T-helper 17 cell (primary cell): ENCODE data around the gene GJB1. TPM values are rescaled to one million over a fixed set of nuclear protein-coding genes. Genes with fewer than 3 reads are reported as not detected.

Experiments
- ATAC-seq: fragments of 150-1000 bp; cut with Tn5 transposase; 2 replicates; pipeline ENCODE4 v1.10.0; 2021; ENCODE audit warnings: mild to moderate bottlenecking, moderate library complexity
- DNase-seq, 3 donors: peaks; one replicate each; pipeline versions ENCODE4 v3.0.0 to v3.0.0-alpha.2; 2020 to 2021
- H3K9me3 ChIP-seq: one replicate; pipeline ENCODE4 v1.7.0; 2013; ENCODE audit warnings: low read length, mild to moderate bottlenecking; ENCODE audit not compliant: control insufficient read depth, poor library complexity, severe bottlenecking
- H3K27ac Mint-ChIP-seq: one replicate; pipeline ENCODE4 v1.8.0; 2022; ENCODE audit warnings: mild to moderate bottlenecking, moderate library complexity, mixed read lengths
- H3K27me3 Mint-ChIP-seq: one replicate; pipeline ENCODE4 v1.8.0; 2022; ENCODE audit warnings: mixed read lengths
- H3K36me3 Mint-ChIP-seq: one replicate; pipeline ENCODE4 v1.8.0; 2022; ENCODE audit warnings: low read depth, mixed read lengths
- H3K4me1 Mint-ChIP-seq: one replicate; pipeline ENCODE4 v1.8.0; 2022; ENCODE audit warnings: mild to moderate bottlenecking, mixed read lengths
- H3K4me3 Mint-ChIP-seq: one replicate; pipeline ENCODE4 v1.8.0; 2022; ENCODE audit warnings: mild to moderate bottlenecking, moderate library complexity, mixed read lengths
- total RNA-seq, 4 donors: library from RNA in 2 of 4; stranded (reverse) in 2 of 4; gene quantifications; one replicate each; pipeline ENCODE4 v1.2.3 and lab custom pipeline; 2022 to 2026

The GJB1 gene
- total RNA-seq, 2 donors from 2014 or later = not detected

GRCh38 chrX:71191248-71191647 is 31.8 kb upstream of the GJB1 start:
- H3K9me3 ChIP-seq = no peaks in the 10 kb centered on the region
- ATAC-seq (no peak), DNase-seq (no peak)
- Mint-ChIP-seq H3K27me3 (no peaks in the 10 kb centered on the region), H3K4me1 (peaks cover 16% of the 10 kb centered on the region), H3K27ac (peak overlapping the region; percentile 74), H3K4me3 (no peak overlapping the region), H3K36me3 (peaks cover 5% of the 10 kb centered on the region)

- Mint-ChIP-seq H3K27me3 (no peaks in the 10 kb centered on the region), H3K4me1 (peaks cover 24% of the 10 kb centered on the region), H3K36me3 (peaks cover 7% of the 10 kb centered on the region), H3K4me3 (peak overlapping the region; percentile 92), H3K27ac (peak overlapping the region; percentile 95)
- no peak for DNase-seq
- H3K9me3 ChIP-seq = no peaks in the 10 kb centered on the region
- peak; percentile 71 for ATAC-seq
Observed at GRCh38 chrX:71195964-71196649, 26.9 kb upstream of the GJB1 start.

- Mint-ChIP-seq H3K36me3 (peaks cover 3% of the 10 kb centered on the region), H3K27ac (peak overlapping the region; percentile 90), H3K4me3 (peak overlapping the region; percentile 93), H3K27me3 (no peaks in the 10 kb centered on the region), H3K4me1 (peaks cover 16% of the 10 kb centered on the region)
- H3K9me3 ChIP-seq = no peaks in the 10 kb centered on the region
- DNase-seq (no peak), ATAC-seq (peak; percentile 59)
Observed at GRCh38 chrX:71198066-71198465, 25.0 kb upstream of the GJB1 start.

GRCh38 chrX:71199252-71200008 is 23.6 kb upstream of the GJB1 start:
- H3K4me1 Mint-ChIP-seq = peaks cover 16% of the 10 kb centered on the region
- H3K27ac Mint-ChIP-seq = peak overlapping the region; percentile 43
- peak overlapping the region; percentile 39 for H3K4me3 Mint-ChIP-seq
- ATAC-seq (no peak), DNase-seq (no peak)
- H3K27me3 Mint-ChIP-seq = no peaks in the 10 kb centered on the region
- no peaks in the 10 kb centered on the region for H3K9me3 ChIP-seq
- peaks cover 3% of the 10 kb centered on the region for H3K36me3 Mint-ChIP-seq

GRCh38 chrX:71210816-71211215 is 12.2 kb upstream of the GJB1 start:
- H3K27me3 Mint-ChIP-seq = peaks cover 5% of the 10 kb centered on the region
- ATAC-seq (no peak), DNase-seq (no peak)
- H3K27ac Mint-ChIP-seq = no peak overlapping the region
- no peak overlapping the region for H3K4me3 Mint-ChIP-seq
- H3K9me3 ChIP-seq = no peaks in the 10 kb centered on the region
- no peaks in the 10 kb centered on the region for H3K4me1 Mint-ChIP-seq
- no peaks in the 10 kb centered on the region for H3K36me3 Mint-ChIP-seq

- Mint-ChIP-seq H3K27me3 (peaks cover 5% of the 10 kb centered on the region), H3K4me3 (no peak overlapping the region), H3K4me1 (no peaks in the 10 kb centered on the region), H3K27ac (no peak overlapping the region), H3K36me3 (no peaks in the 10 kb centered on the region)
- H3K9me3 ChIP-seq = no peaks in the 10 kb centered on the region
- ATAC-seq (no peak), DNase-seq (no peak)
Observed at GRCh38 chrX:71212536-71212935, 10.5 kb upstream of the GJB1 start.

GRCh38 chrX:71214152-71214551 is 8.9 kb upstream of the GJB1 start:
- H3K4me1 Mint-ChIP-seq = no peaks in the 10 kb centered on the region
- no peaks in the 10 kb centered on the region for H3K36me3 Mint-ChIP-seq
- no peak overlapping the region for H3K27ac Mint-ChIP-seq
- DNase-seq (no peak), ATAC-seq (no peak)
- peaks cover 5% of the 10 kb centered on the region for H3K27me3 Mint-ChIP-seq
- no peak overlapping the region for H3K4me3 Mint-ChIP-seq
- H3K9me3 ChIP-seq = no peaks in the 10 kb centered on the region

GRCh38 chrX:71214604-71215337 is 8.3 kb upstream of the GJB1 start:
- H3K4me1 Mint-ChIP-seq = no peaks in the 10 kb centered on the region

GRCh38 chrX:71215338-71215912 is 7.6 kb upstream of the GJB1 start:
- Mint-ChIP-seq H3K27me3 (peaks cover 5% of the 10 kb centered on the region), H3K36me3 (no peaks in the 10 kb centered on the region), H3K4me3 (no peak overlapping the region), H3K27ac (no peak overlapping the region), H3K4me1 (no peaks in the 10 kb centered on the region)
- DNase-seq (no peak), ATAC-seq (no peak)
- H3K9me3 ChIP-seq = no peaks in the 10 kb centered on the region

More at GRCh38 chrX:71214604-71215337, 8.3 kb upstream of the GJB1 start:
- Mint-ChIP-seq H3K27me3 (peaks cover 5% of the 10 kb centered on the region), H3K27ac (no peak overlapping the region), H3K4me3 (no peak overlapping the region), H3K36me3 (no peaks in the 10 kb centered on the region)
- no peaks in the 10 kb centered on the region for H3K9me3 ChIP-seq
- ATAC-seq (no peak), DNase-seq (no peak)

GRCh38 chrX:71216485-71216884 is 6.5 kb upstream of the GJB1 start:
- no peak for ATAC-seq
- H3K9me3 ChIP-seq = no peaks in the 10 kb centered on the region
- Mint-ChIP-seq H3K27me3 (peaks cover 5% of the 10 kb centered on the region), H3K4me3 (no peak overlapping the region), H3K27ac (no peak overlapping the region), H3K4me1 (no peaks in the 10 kb centered on the region), H3K36me3 (no peaks in the 10 kb centered on the region)
- no peak for DNase-seq

GRCh38 chrX:71217298-71217697 is 5.7 kb upstream of the GJB1 start:
- no peaks in the 10 kb centered on the region for H3K9me3 ChIP-seq
- DNase-seq (no peak), ATAC-seq (no peak)
- H3K27me3 Mint-ChIP-seq = peaks cover 5% of the 10 kb centered on the region
- no peak overlapping the region for H3K4me3 Mint-ChIP-seq
- H3K4me1 Mint-ChIP-seq = no peaks in the 10 kb centered on the region
- no peaks in the 10 kb centered on the region for H3K36me3 Mint-ChIP-seq
- no peak overlapping the region for H3K27ac Mint-ChIP-seq

- H3K9me3 ChIP-seq = no peaks in the 10 kb centered on the region
- Mint-ChIP-seq H3K36me3 (no peaks in the 10 kb centered on the region), H3K4me3 (no peak overlapping the region), H3K27me3 (no peaks in the 10 kb centered on the region), H3K4me1 (no peaks in the 10 kb centered on the region), H3K27ac (no peak overlapping the region)
- no peak for ATAC-seq
- no peak for DNase-seq
Observed at GRCh38 chrX:71221145-71221544, 1.9 kb upstream of the GJB1 start.

- no peak for ATAC-seq
- DNase-seq = no peak
- no peak overlapping the region for H3K4me3 Mint-ChIP-seq
- H3K9me3 ChIP-seq = no peaks in the 10 kb centered on the region
- no peaks in the 10 kb centered on the region for H3K27me3 Mint-ChIP-seq
- no peak overlapping the region for H3K27ac Mint-ChIP-seq
- H3K36me3 Mint-ChIP-seq = no peaks in the 10 kb centered on the region
- H3K4me1 Mint-ChIP-seq = no peaks in the 10 kb centered on the region
Observed at GRCh38 chrX:71224098-71224708, 1.2 kb downstream of the GJB1 start.
